SK-N-SH (cell line): ENCODE measurements around the gene GYS2. TPM values are rescaled to one million over a fixed set of nuclear protein-coding genes. Genes with fewer than 3 reads are reported as not detected.

Experiments used
- CTCF ChIA-PET: fragments of 300-600, 350-600 bp; formaldehyde crosslinking; extraction: SDS; loops from one replicate; lab custom pipeline; 2021; lab: Yijun Ruan, JAX
- POLR2A ChIA-PET: fragments of 350-600 bp; sonication (Branson Sonifier 250); formaldehyde crosslinking; extraction: SDS; loops from one replicate; lab custom pipeline; 2020; ENCODE audit warnings: antibody characterized with exemption, inconsistent platforms; lab: Yijun Ruan, JAX
- DNase-seq: peaks from one replicate; pipeline ENCODE4 v3.0.0; 2012
- H2AFZ ChIP-seq: fragments of 200-600 bp; sonication (generic); 2 replicates; pipeline ENCODE4 v1.8.1; 2016; ENCODE audit warnings: antibody characterized with exemption, mild to moderate bottlenecking, low read depth
- H3F3A ChIP-seq: fragments of 200-600 bp; sonication (generic); replicated peaks from 2 replicates; pipeline ENCODE3; 2016; ENCODE audit warnings: antibody characterized with exemption, mild to moderate bottlenecking; ENCODE audit not compliant: insufficient read depth
- H3K27ac ChIP-seq, 2 experiments: fragments of 200-500 bp in 1 of 2; fragments of 200-600 bp in 1 of 2; sonication (Bioruptor generic) in 1 of 2; sonication (generic), shearing (Covaris generic) in 1 of 2; 2 replicates each; pipeline versions ENCODE4 v1.5.1 to v1.6.1; 2014 to 2016; ENCODE audit warnings: low read depth in 2 of 2, inconsistent platforms in 1 of 2, low read length in 1 of 2, mild to moderate bottlenecking in 1 of 2, mixed read lengths in 1 of 2
- H3K27me3 ChIP-seq: fragments of 200-600 bp; sonication (generic), shearing (Covaris generic); 2 replicates; pipeline ENCODE4 v1.6.1; 2016; ENCODE audit warnings: mixed run types; ENCODE audit not compliant: insufficient read depth
- H3K36me3 ChIP-seq, 2 experiments: fragments of 200-500 bp in 1 of 2; fragments of 200-600 bp in 1 of 2; sonication (Bioruptor generic) in 1 of 2; sonication (generic) in 1 of 2; replicated peaks in 1 of 2; 2 replicates each; pipeline versions ENCODE3 to v1.5.1; 2014 to 2016; ENCODE audit warnings: low read length in 1 of 2, mild to moderate bottlenecking in 1 of 2; ENCODE audit not compliant: insufficient read depth in 2 of 2, control insufficient read depth in 1 of 2
- H3K4me1 ChIP-seq, 2 experiments: fragments of 200-500 bp in 1 of 2; fragments of 200-600 bp in 1 of 2; sonication (Bioruptor generic) in 1 of 2; sonication (generic), shearing (Covaris generic) in 1 of 2; 2 replicates each; pipeline versions ENCODE4 v1.5.1 to v1.6.1; 2014 to 2016; ENCODE audit warnings: low read depth in 1 of 2, low read length in 1 of 2, mixed run types in 1 of 2; ENCODE audit not compliant: insufficient read depth in 2 of 2, control insufficient read depth in 1 of 2
- H3K4me2 ChIP-seq: fragments of 200-600 bp; sonication (generic), shearing (Covaris generic); 2 replicates; pipeline ENCODE4 v1.6.1; 2017; ENCODE audit warnings: mixed run types
- H3K4me3 ChIP-seq, 2 experiments: fragments of 200-500 bp in 1 of 2; fragments of 200-600 bp in 1 of 2; sonication (Bioruptor generic) in 1 of 2; sonication (generic), shearing (Covaris generic) in 1 of 2; 2 replicates each; pipeline versions ENCODE4 v1.5.1 to v1.8.1; 2014 to 2016; ENCODE audit warnings: low read depth in 2 of 2, inconsistent platforms in 1 of 2, low read length in 1 of 2, mild to moderate bottlenecking in 1 of 2, mixed read lengths in 1 of 2, moderate library complexity in 1 of 2
- H3K79me2 ChIP-seq: fragments of 200-600 bp; sonication (generic); 2 replicates; pipeline ENCODE4 v1.8.1; 2017; ENCODE audit warnings: mild to moderate bottlenecking; ENCODE audit not compliant: insufficient read depth
- H3K9ac ChIP-seq: fragments of 200-600 bp; sonication (generic); 2 replicates; pipeline ENCODE4 v1.6.1; 2017; ENCODE audit warnings: mixed run types
- H3K9me2 ChIP-seq: fragments of 200-600 bp; sonication (generic); 2 replicates; pipeline ENCODE4 v1.6.1; 2017; ENCODE audit warnings: mixed run types
- H3K9me3 ChIP-seq: fragments of 200-600 bp; sonication (generic); 2 replicates; pipeline ENCODE4 v1.6.1; 2017; ENCODE audit warnings: mixed run types, mild to moderate bottlenecking, moderate library complexity
- H4K20me1 ChIP-seq: fragments of 200-600 bp; sonication (generic); 2 replicates; pipeline ENCODE4 v1.6.1; 2017; ENCODE audit warnings: mild to moderate bottlenecking, mixed run types; ENCODE audit not compliant: insufficient read depth
- CHD2 ChIP-seq: fragments of 150-350 bp; IDR thresholded peaks from 2 replicates; pipeline ENCODE4 v1.6.1; 2018; ENCODE audit warnings: low read length; ENCODE audit not compliant: partially characterized antibody
- ELF1 ChIP-seq: IDR thresholded peaks from 2 replicates; pipeline ENCODE4 v1.4.0; 2012
- EP300 ChIP-seq, 2 experiments: IDR thresholded peaks; 2 replicates each; pipeline versions ENCODE4 v1.4.0 to v1.6.1; 2012; ENCODE audit warnings: borderline replicate concordance in 1 of 2, low read depth in 1 of 2, low read length in 1 of 2
- GATA2 ChIP-seq: sonication (generic); formaldehyde crosslinking; IDR thresholded peaks from 2 replicates; pipeline ENCODE4 v1.5.0; 2020; ENCODE audit warnings: mild to moderate bottlenecking, missing genetic modification reagents
- JUND ChIP-seq: IDR thresholded peaks from 2 replicates; pipeline ENCODE4 v1.4.0; 2012
- MEF2A ChIP-seq: IDR thresholded peaks from 2 replicates; pipeline ENCODE4 v1.4.0; 2012; ENCODE audit warnings: low read depth, borderline replicate concordance
- MXI1 ChIP-seq: IDR thresholded peaks from 2 replicates; pipeline ENCODE4 v1.6.1; 2012; ENCODE audit warnings: mild to moderate bottlenecking, low read depth, low read length, improper control_type of control experiment
- NFIC ChIP-seq: IDR thresholded peaks from 2 replicates; pipeline ENCODE4 v1.4.0; 2012; ENCODE audit warnings: borderline replicate concordance
- NRF1 ChIP-seq: IDR thresholded peaks from 2 replicates; pipeline ENCODE4 v1.6.1; 2012; ENCODE audit warnings: low read depth, mild to moderate bottlenecking, low read length
- RFX5 ChIP-seq: IDR thresholded peaks from 2 replicates; pipeline ENCODE4 v1.6.1; 2012; ENCODE audit warnings: mild to moderate bottlenecking, improper control_type of control experiment, low read length
- SMC3 ChIP-seq: IDR thresholded peaks from 2 replicates; pipeline ENCODE4 v1.6.1; 2012; ENCODE audit warnings: low read depth, low read length, improper control_type of control experiment
- TCF12 ChIP-seq: IDR thresholded peaks from 2 replicates; pipeline ENCODE4 v1.4.0; 2012
- TEAD4 ChIP-seq: IDR thresholded peaks from 2 replicates; pipeline ENCODE4 v1.4.0; 2012; ENCODE audit warnings: mild to moderate bottlenecking, borderline replicate concordance; ENCODE audit not compliant: insufficient read depth
- WGBS: methylation state at CpG from one replicate; pipeline ENCODE4 v1.1.6; 2017; ENCODE audit warnings: low lambda C conversion rate; 5-methylcytosine and 5-hydroxymethylcytosine counted together
- polyA plus RNA-seq, 3 experiments: library from polyadenylated mRNA; depleted of rRNA; stranded (reverse); fragments of >200 nt; gene quantifications; 2 replicates each; pipeline ENCODE4 v1.2.3, GENCODE V29; 2012
- TF ChIP-seq, protein P1 (sequence below): fragments of 150-350 bp; IDR thresholded peaks from 2 replicates; pipeline ENCODE4 v1.6.1; 2016; ENCODE audit warnings: mild to moderate bottlenecking, low read depth, low read length
- TF ChIP-seq, protein P2 (sequence below): IDR thresholded peaks from 2 replicates; pipeline ENCODE4 v1.4.0; 2012; ENCODE audit warnings: low read depth
- TF ChIP-seq, protein P3 (sequence below): IDR thresholded peaks from 2 replicates; pipeline ENCODE4 v1.4.0; 2012; ENCODE audit warnings: low read depth, borderline replicate concordance
- TF ChIP-seq, protein P4 (sequence below): fragments of 150-350 bp; IDR thresholded peaks from 2 replicates; pipeline ENCODE4 v1.6.1; 2017; ENCODE audit warnings: antibody characterized with exemption, low read length, low read depth, borderline replicate concordance

The GYS2 gene
- polyA plus RNA-seq, 1 of the 3 experiments (the other 2 are of a cell fraction) = not detected

DNA sequence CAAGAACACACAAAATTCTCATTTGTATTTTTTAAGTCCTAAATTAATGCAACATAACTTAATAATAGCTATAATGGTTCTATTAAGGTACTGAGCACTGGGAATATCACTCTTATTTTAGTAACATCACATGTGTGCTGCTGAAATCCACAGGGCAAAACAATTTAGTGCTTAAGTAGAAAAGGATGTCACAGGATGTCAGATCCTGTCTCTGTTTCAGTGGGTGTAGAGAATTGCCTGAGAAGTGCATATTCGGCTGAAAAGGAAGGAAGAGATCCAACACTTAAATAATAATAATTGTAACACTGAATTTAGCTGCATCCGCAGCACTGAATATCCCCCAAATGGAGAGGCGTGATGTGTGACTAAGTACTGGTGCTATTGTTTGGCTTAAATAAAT, 44.4 kb upstream of the GYS2 start (continued):
- TF ChIP-seq, protein P1, sequence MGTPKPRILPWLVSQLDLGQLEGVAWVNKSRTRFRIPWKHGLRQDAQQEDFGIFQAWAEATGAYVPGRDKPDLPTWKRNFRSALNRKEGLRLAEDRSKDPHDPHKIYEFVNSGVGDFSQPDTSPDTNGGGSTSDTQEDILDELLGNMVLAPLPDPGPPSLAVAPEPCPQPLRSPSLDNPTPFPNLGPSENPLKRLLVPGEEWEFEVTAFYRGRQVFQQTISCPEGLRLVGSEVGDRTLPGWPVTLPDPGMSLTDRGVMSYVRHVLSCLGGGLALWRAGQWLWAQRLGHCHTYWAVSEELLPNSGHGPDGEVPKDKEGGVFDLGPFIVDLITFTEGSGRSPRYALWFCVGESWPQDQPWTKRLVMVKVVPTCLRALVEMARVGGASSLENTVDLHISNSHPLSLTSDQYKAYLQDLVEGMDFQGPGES = no peak
- TF ChIP-seq NRF1 = no peak
- TF ChIP-seq ELF1 = no peak

DNA sequence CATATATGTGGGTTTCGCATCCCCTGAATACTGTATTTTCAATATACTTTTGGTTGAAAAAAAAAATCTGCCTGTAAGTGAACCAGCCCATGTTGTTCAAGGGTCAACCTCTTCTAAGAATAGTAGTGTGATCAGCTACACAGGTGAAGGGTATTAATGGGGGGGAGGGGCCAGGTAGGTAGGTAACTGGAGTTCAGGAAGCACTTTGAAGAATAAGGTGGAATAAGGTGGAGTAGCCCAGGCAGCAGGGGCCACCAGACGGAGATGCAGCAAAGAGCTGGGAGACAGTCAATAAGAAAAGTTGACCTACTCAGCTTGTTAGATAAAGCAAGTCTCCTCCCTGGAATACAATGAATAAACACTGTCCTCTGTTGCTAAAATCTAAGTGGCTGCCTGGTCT, 43.7 kb upstream of the GYS2 start:
- 98% methylated on average over 2 of the region's 2 CpGs for WGBS
- H3K4me1 ChIP-seq = peaks cover 8 to 9% of the 10 kb centered on the region in 2 experiments; a peak in 2 of 4 replicates
- H3F3A ChIP-seq = no peaks in the 10 kb centered on the region
- no peaks in the 10 kb centered on the region for H4K20me1 ChIP-seq
- H3K79me2 ChIP-seq = peaks cover 35% of the 10 kb centered on the region
- POLR2A ChIA-PET = interaction anchor here (1.2 kb wide), 1 partner anchor 9 kb away, joined by 4 read pairs; the partner anchor contains the start of gene LDHB
- H3K9ac ChIP-seq = no peak overlapping the region
- H3K4me2 ChIP-seq = no peak overlapping the region
- H3K36me3 ChIP-seq = peaks cover 73 to 83% of the 10 kb centered on the region in 2 experiments
- no peak overlapping the region for H3K4me3 ChIP-seq
- H2AFZ ChIP-seq = no peak overlapping the region
- DNase-seq = no peak
- CTCF ChIA-PET = no interaction called here
- no peak overlapping the region; a peak in 1 of 4 replicates for H3K27ac ChIP-seq
- no peaks in the 10 kb centered on the region for H3K9me2 ChIP-seq
- H3K27me3 ChIP-seq = no peaks in the 10 kb centered on the region
- H3K9me3 ChIP-seq = no peaks in the 10 kb centered on the region
- no peak for TF ChIP-seq MXI1
- TF ChIP-seq RFX5 = no peak
- TF ChIP-seq JUND = no peak
- no peak for TF ChIP-seq TEAD4
- TF ChIP-seq NFIC = no peak
- no peak for TF ChIP-seq SMC3
- TF ChIP-seq, protein P2, sequence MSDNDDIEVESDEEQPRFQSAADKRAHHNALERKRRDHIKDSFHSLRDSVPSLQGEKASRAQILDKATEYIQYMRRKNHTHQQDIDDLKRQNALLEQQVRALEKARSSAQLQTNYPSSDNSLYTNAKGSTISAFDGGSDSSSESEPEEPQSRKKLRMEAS = no peak
- TF ChIP-seq TCF12 = no peak
- TF ChIP-seq, protein P3, sequence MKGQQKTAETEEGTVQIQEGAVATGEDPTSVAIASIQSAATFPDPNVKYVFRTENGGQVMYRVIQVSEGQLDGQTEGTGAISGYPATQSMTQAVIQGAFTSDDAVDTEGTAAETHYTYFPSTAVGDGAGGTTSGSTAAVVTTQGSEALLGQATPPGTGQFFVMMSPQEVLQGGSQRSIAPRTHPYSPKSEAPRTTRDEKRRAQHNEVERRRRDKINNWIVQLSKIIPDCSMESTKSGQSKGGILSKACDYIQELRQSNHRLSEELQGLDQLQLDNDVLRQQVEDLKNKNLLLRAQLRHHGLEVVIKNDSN = no peak
- TF ChIP-seq, protein P4, sequence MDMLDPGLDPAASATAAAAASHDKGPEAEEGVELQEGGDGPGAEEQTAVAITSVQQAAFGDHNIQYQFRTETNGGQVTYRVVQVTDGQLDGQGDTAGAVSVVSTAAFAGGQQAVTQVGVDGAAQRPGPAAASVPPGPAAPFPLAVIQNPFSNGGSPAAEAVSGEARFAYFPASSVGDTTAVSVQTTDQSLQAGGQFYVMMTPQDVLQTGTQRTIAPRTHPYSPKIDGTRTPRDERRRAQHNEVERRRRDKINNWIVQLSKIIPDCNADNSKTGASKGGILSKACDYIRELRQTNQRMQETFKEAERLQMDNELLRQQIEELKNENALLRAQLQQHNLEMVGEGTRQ = no peak
- no peak for TF ChIP-seq MEF2A
- TF ChIP-seq GATA2 (CRISPR knock-in tag) = no peak
- no peak for TF ChIP-seq EP300 (IDR thresholded peaks at IDR 0.05; ENCODE audit: borderline replicate concordance in 1 of 2, low read depth in 1 of 2, low read length in 1 of 2)
- TF ChIP-seq CHD2 = no peak
- TF ChIP-seq, all 33 proteins: peak for 0
